Activated CD4-positive, CD25-positive, alpha-beta regulatory T cell treated with anti-CD3 and anti-CD28 coated beads, Interleukin-2, amount 50 U/mL, for 24 hours (primary cell): Measurements from ENCODE around the gene PANK4.
"Not testable (repeated sequence)": the region's sequence is repeated elsewhere in the genome, so short reads cannot be mapped to it uniquely, and the experiment has no call there.

Experiments
- ATAC-seq, 2 donors: fragments of 150-1000 bp; cut with Tn5 transposase; one replicate each; pipeline ENCODE4 v1.10.0; 2021; ENCODE audit warnings: mild to moderate bottlenecking in 1 of 2, moderate library complexity in 1 of 2

The PANK4 gene

DNA sequence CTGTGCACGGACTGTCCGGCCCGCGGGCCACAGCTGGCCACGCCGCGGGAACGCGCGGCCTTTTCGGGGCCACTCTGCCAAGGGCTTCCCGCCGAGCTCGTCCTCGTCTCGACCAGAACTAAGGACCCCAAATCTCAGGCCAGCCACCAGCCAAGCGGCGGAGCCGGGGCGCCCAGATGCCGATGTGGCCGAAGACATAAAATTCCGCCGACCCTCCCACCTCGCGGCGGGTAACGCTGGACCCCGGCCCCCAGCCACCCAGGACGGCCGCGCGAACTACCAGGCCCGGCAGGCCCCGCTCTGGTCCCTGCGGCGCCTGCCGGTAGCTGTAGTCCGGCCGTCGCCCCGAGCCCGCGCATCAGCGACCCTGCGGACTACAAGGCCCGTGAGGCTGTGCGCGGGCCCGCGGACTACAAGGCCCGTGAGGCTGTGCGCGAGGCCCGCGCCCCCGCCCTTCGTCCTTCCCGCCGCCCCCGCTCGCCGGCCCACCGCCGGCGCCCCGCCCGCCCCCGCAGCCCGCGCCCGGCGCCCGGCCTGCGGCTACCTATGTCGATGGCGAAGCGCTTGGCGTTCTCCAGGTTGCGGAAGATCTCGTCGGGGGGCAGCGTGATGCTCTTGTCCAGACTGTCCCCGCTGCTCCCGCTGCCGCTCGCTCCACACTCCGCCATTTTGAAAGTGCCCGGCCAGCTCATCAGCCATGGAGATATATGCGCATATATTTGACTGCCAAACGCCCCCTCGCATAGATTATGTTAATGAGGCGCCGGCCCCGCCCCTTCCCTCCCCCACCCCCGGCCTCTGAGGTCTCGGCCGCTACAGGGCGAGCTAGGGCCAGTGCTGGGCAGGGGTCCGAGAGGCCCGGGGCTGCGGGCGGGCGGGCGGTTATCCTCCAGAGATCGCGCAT lies at the start of gene PANK4:
PANK4 (minus strand) TSS at position 677 of the 904 bp plus-strand sequence; CDS start at position 668, 9 bp downstream.
- ATAC-seq: peak; percentile 94 to 95

DNA sequence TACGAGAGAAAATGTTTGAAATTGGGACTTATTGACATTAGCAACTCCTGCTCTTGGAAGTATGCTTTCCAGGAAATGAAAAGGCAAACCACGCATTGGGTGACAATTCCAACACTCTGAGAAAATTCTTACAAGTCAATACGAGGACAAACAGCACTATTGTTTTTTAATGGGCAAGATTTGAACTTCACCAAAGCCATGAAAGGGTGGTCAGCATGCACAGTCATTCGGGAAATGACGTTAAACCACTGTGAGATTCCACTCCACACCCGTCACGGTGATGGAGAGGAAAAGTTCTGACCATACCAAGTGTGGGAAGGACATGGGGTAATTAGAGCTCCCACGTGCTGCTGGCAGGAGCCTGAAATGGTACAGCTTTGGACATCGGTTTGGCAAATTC lies 48.0 kb upstream of the PANK4 start:
- ATAC-seq: no peak

DNA sequence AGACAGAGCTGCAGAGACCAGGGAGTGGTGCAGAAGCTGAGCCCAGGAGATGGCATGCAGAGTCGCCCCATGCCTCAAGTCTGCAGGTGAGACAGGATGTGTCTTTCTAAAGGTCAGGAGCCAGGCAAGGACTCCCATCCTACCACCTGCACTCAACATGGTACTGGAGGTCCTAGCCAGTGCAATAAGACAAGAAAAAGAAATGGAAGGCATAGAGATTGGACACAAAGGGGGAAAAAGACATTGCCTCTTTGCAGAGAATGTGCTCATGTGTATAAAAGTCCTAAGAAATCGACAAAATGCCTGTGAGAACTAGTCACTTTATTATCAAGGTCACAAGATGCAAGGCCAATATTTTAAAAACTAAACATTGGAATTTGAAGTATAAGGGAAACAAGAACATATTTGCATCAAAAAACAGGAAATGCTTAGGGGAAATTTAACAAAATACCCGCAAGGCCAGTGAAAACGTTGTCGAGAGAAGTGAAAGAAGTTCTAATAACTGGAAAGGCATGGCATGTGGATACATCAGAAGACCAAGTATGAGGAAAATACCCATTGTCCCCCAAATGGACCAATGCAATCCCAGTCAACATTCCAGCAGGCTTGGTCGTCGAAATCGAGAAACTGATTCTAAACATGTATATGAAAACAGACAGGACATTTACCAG lies 47.0 kb upstream of the PANK4 start:
- ATAC-seq: no peak

DNA sequence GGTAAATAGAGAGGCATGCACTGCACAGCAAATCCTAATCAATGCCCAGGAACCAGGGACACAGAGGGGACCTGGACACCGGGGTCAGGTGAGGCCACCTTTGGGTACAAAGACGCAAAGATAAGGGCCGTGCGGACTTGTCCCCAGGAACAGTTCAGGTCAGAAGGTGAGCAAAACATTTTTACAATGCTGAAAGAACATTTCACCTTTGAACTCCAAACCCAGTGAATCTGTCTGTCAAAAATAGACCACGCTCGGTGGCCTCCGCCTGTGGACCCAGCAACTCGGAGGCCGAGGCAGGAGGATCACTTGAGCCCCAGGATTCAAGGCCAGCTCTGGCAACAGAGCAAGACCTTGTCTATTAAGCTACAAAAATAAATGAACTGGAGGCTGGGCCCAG lies 45.0 kb upstream of the PANK4 start:
- ATAC-seq: no peak

DNA sequence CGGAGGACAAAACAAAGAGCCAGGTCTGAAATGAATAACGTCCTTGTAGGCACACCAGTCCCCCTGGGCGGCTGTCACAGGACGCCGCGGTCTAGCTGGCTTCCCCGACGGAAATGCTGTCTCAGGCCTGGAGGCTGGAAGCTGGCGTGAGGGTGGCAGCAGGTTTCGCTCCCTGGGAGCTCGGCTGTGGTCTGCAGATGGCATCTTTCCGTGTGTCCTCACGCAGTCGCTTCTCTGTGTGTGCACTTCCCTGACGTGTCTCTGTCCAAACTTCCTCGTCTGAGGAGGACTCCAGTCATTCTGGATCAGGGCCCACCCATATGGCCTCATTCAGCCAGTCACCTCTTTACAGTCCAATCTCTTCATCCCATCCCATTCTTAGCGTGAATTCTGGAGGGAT lies 43.9 kb upstream of the PANK4 start:
- no peak for ATAC-seq

DNA sequence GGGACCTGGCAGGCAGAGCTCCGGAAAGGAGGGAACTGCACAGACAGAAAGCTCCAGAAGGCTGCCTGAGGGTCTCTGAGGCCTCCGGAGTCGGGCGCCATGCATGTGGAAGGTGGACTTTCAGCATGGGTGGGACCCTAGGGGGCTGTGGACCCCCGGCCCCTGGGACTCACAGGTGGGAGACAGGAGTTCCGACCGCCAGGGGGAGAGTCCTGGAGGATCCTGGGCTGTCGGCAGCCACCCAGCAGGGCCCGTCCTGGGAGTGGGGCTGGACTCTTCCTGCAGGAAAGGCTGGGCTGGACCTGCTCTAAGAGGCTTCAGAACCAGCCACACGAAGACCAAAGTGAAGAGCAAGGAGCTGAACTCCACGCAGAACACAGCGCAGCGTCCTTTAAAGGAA lies 43.3 kb upstream of the PANK4 start:
- not testable (repeated sequence) for ATAC-seq

DNA sequence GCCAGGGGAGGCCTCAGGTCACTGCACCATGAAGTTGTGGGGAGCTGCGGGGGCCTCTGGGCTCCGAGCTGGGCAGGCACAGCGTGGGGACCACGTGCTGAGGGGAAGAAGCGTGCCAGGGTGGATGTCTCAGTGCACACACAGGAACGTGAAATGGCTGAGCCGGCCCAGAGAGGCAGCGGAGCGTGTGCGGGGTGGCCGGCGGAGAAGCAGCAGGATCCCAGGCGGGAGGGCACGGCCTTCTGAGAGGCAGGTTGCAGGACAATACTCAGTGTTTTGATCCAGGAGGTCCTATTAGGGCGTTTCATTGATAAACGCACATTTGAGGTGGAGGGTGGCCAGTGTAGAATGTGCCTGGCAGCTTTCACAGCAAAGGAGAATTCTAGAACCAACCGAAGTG lies 42.7 kb upstream of the PANK4 start:
- no peak for ATAC-seq

DNA sequence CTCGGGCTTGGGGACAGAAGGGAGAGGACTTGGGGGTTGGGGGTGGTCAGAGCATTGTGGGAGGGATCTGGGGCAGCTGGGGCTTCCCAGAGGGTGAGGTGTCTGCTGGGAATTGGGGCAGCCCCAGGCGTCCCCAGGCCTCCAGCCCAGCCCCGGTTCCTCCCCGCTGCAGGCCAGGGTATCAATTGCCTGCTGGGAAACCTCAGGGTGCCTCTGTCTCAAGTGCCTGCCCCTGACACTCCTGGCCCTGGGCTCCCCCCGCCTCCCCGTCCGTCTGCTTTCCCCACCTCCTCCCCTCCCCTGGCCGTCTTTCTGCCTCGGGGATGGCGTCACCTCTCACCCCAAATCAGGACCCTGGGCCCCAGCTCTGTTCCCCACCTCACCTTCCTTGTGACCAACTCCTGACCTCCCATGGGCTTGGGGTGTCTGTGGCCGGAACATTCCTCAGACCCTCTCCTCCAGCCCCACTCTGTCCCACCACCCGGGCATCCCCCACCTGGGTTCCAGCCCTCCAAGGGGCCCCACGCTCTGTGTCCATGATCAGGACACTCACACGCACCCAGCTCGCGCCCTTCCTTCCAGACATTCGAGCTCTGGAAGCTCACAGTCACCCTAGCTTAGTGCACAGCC lies 41.9 kb upstream of the PANK4 start:
- peak in 1 of 2 donors; percentile 21 for ATAC-seq

DNA sequence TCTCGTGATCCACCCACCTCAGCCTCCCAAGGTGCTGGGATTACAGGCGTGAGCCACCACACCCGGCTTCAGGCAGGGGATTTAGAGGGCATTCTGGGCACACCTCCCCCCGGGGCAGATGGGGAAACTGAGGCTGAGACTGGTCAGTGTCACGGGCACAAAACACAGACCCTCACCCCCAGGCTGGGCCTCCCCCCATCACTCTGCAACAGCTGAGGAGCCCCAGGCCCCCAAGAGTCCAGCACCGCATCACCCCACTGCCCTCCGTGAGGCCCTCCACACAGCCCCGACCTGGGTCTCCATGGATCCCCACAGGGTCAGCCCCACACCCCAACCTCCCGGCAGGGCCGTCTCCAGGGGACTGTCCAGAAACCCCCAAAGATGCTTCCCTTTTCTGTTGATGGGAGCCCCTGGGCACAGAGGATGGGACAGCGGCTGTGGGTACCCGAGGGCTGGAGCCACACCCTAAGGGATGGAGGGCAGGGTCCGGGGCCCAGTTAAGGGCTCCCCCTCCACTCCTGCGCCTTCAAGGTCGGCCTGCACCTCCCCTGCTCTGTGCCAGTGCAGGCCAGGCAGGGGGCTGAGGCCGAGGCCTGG lies 40.8 kb upstream of the PANK4 start:
- ATAC-seq: no peak

DNA sequence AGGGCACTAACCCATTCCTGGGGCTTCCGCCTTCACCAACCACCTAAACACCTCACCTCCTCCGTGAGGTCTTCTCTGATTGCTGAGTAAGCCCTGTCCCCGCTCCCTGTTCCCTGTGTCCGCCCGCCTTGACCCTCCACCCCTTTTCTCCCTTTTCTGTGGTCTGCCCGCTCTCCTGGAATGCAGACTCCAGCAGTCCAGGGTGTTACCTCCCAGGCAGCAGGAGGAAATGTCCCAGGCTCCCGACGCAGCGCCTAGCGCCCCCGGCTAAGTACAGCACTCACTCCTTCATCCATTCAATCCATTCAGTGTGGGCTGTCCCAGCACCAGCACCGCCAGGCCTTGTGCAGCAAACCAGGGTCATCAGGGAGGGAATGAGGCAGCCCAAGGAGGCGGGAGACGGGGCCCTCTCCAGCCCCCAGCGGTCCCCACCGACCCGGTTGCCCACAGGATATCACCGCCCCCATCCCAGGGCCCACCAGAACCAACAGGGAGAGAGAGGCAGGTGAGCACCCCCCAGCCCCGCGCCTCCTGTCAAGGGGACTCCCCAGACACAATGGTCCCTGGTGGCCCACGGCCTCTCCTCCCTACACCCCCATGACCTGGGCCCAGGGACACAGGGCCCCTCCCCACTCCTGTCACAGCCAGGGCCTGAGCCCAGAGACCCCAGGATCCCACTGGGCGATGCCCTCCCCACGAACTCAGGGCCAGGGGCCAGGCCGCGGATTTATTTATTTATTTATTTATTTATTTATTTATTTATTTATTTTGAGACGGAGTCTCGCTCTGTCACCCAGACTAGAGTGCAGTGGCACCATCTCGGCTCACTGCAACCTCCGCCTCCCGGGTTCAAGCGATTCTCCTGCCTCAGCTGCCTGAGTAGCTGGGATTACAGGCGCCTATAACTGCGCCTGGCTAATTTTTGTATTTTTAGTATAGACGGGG lies 40.0 kb upstream of the PANK4 start:
- ATAC-seq: no peak

DNA sequence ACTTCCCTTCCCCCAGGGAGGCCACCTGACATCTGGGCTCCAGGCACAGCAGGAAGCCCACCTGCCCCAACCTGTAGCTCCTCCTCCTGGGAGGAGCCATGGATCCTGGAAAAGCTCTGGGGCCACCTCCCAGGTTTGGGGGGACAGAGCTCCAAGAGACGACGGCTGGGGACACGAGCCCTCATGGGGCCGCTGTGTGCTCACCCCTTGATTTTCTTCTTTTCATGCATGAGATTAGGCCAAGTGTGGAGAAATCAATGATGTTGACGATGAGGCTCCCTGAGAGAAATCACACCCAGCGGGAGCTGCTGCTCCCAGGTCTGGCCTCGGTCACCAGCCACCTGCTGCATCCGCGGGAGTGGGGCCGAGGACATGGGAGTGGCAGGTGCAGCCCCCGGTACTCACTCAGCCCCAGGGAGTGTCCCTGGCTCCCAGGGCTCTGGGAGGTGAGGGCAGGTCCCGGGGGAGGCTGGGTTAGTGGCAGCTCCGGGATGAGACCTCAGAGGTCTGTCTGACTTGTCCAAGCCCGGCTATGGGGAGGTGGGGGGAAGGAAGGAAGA lies 38.5 kb upstream of the PANK4 start:
- no peak for ATAC-seq

DNA sequence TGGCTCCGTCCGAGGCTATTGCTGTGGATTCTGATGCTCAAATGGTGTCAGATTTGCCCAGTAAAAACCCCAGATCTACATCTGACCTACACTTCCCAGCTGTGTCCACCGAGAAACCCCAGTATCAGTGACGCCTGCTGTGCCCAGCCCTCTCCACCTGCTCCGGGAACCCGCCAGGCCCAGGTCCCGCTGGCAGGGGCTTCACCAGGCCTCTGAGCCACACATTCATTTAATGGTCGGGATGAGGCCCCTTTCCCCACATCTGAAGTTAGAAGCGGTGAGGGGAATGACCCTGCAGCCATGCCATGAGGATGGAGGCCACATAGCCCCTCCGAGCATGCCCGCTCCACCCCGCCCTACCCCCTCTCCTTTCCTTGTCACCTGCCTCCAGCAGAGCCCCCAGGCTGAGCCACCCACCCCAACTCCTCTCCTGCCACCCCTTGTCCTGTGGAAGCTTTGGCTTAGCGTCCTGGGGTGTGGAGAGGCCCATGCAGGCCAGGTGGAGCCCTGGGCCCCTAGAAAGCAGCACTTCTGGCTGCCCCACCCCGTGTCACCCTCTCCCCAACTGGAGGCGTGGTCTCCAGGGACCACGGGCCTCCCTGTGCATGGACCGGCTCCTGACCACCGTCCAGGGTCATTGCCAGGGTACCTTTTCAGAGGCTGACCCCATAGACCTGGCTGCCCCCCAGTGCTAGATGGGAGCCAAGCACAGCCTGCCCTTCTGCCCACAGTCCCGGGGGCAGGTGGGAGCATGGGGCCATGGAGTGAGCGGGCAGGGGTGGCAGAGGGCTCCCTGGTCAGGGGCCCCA lies 37.8 kb upstream of the PANK4 start:
- ATAC-seq: no peak

DNA sequence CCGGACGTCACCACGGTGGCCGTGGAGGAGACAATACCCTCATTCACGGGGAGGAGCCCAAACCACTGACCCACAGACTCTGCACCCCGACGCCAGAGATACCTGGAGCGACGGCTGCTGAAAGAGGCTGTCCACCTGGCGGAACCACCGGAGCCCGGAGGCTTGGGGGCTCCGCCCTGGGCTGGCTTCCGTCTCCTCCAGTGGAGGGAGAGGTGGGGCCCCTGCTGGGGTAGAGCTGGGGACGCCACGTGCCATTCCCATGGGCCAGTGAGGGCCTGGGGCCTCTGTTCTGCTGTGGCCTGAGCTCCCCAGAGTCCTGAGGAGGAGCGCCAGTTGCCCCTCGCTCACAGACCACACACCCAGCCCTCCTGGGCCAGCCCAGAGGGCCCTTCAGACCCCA lies 36.8 kb upstream of the PANK4 start:
- no peak for ATAC-seq

DNA sequence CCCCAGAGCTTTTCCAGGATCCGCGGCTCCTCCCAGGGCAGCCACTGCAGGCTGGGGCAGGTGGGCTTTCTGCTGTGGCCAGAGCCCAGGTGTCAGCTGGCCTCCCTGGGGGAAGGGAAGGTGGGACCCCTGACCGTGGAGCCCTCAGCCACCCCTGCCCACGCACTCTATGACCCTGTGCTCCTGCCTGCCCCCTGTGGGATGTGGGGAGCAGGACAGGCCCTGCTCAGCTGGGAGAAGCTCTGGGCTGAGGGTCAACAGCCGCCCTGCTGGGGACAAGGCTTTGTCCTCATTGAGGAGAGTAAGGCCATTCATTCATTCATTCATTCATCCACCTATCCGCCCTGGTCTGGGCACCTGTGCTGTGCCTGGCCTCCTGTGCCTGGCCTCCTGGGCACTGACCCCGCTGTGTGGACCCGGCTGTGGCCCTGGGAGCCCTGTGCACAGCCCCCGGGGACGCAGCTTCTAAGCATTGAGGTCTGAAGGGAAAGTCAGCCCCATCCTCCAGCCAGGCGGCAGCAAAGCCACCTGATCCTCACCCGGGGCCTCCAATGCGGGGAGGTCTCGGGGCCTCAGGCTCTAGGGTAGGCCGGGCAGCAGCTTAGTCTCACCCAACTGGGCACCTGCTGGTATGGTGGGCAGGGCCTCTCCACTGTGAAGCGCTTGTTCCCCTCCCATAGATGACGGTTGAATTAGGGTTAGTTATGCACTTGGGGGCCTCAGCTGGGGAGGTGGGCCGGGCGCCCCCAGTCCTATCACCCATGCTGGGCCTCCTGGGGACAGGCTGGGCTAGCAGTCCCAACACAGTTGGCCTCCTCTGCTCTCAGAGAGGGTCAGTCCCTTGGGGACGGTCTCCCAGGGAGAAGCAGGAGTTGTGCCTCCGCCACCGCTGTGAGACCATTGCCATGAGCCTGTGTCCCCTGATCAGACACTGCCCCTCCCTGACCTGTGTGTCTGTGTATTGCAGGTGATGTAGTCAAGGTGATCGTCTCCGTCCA lies 35.8 kb upstream of the PANK4 start:
- ATAC-seq: peak; percentile 35 to 58

DNA sequence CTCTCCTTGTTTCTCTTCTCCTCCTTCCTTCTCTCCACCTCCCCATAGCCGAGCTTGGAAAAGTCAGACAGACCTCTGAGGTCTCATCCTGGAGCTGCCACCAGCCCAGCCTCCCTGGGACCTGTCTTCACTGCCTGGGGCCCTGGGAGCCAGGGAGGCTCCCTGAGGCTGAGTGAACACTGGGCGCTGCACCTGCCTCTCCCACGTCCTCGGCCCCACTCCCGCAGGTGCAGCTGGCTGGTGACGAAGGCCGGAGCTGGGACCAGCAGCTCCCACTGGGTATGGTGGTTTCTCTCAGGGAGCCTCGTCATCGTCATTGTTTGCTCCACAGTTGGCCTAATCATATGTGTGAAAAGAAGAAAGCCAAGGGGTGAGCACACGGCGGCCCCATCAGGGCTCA lies 35.0 kb upstream of the PANK4 start:
- ATAC-seq: no peak

DNA sequence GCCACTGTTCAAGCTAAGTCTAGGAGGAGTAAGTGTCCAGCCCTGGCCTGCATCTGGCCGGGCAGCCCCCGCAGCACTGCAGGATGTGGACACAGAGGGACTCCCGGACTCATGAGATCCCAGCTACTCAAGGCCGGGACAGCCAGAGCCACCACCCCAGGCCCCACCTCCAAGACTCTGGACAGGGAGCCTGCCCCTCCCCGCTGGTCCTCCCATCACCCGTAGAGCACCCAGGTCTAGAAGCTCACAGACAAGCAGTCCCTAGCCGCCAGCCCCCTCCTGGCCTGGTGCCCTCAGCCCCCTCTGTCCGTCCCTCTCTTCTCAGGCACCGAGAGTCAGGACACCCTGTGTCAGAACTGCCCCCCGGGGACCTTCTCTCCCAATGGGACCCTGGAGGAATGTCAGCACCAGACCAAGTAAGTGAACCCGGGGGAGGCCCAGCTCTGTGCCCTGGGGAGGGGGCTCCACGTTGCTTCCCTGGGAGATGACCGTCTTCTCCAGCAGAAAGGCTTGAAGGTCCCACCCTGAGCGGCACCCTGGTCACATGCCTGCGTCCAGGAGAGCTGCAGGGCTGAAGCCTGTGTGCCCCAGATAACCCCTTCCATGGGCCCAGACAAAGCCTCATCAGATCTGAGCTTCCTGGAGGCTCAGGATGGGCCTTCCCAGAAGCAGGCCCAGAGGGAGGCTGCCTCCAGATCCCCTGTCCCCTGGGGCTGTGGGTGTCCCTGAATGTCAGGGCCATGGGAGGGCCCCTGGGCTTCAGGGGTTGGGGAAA lies 34.1 kb upstream of the PANK4 start:
- no peak for ATAC-seq

DNA sequence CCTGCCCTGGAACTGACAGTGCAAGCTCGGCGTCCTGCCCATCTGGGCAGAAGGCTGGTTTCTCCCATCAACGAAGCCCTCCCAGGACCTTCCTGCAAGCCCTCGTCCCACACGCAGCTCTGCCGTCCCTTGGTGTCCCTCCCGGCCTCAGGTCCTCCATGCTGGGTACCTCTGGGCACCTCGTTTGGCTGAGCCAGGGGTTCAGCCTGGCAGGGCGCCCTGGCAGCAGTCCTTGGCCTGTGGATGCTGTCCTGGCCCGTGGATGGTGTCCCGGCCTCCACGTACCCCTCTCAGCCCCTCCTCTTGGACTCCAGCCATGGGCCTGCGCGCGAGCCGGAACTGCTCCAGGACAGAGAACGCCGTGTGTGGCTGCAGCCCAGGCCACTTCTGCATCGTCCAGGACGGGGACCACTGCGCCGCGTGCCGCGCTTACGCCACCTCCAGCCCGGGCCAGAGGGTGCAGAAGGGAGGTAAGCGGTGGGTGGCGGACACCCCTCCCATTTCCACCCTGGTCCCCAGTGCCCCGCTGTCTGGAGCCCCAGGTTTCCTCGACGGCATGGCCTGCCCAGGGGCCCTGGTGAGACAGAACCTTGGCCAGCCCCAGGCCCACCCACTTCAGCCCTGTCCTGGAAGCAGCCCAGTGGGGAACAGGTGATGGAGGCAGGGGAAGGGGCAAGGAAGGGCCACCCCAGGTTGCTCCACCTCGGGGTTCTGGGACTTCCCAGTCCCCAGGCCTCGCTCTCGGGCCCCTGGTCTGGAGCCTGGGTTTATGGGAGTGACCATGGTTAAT lies 33.3 kb upstream of the PANK4 start:
- no peak for ATAC-seq

DNA sequence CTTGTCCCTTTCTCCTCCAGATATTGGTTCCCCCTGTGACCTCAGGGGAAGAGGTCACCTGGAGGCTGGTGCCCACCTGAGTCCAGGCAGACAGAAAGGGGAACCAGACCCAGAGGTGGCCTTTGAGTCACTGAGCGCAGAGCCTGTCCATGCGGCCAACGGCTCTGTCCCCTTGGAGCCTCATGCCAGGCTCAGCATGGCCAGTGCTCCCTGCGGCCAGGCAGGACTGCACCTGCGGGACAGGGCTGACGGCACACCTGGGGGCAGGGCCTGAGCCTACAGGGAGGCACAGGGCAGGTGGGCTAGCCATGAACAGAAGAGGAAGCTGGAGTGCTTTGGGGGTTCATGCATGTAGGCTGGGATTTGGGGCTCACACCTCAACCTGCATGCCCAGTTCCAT lies 32.5 kb upstream of the PANK4 start:
- no peak for ATAC-seq
